Right atrium auricular region (tissue), 2 donors: ENCODE measurements around the gene LRRIQ3. TPM values are rescaled to one million over a fixed set of nuclear protein-coding genes. Genes with fewer than 3 reads are reported as not detected.

Source experiments
- DNase-seq: peaks from one replicate; pipeline ENCODE4 v3.0.0-alpha.2; 2019; ENCODE audit warnings: low spot score
- H3K27ac ChIP-seq, 2 donors: fragments of 200-600 bp; sonication (generic); 1 replicate in 1 of 2; 2 replicates in 1 of 2; pipeline ENCODE4 v1.5.1; 2016 to 2019
- H3K27me3 ChIP-seq, 2 donors: fragments of 200-600 bp; sonication (generic); one replicate each; pipeline versions ENCODE4 v1.5.1 to v1.6.0; 2017 to 2019
- H3K36me3 ChIP-seq: fragments of 200-600 bp; sonication (generic); one replicate; pipeline ENCODE4 v1.5.1; 2016
- H3K4me1 ChIP-seq, 2 donors: fragments of 200-600 bp; sonication (generic); one replicate each; pipeline versions ENCODE4 v1.5.1 to v1.6.0; 2017 to 2019
- H3K4me3 ChIP-seq, 2 donors: fragments of 200-600 bp; sonication (generic); 1 replicate in 1 of 2; 2 replicates in 1 of 2; pipeline ENCODE4 v1.5.1; 2017 to 2019; ENCODE audit warnings: mild to moderate bottlenecking in 1 of 2, moderate library complexity in 1 of 2
- H3K9me3 ChIP-seq, 2 donors: fragments of 200-600 bp; sonication (generic); one replicate each; pipeline ENCODE4 v1.5.1; 2019
- total RNA-seq, 2 donors: library from RNA; depleted of rRNA; stranded (reverse); fragments of >200 nt; gene quantifications; one replicate each; pipeline ENCODE4 v1.1.0, GENCODE V29; 2016
- TF ChIP-seq, protein P1 (sequence below), 2 donors: fragments of 200-600 bp; sonication (generic); IDR thresholded peaks; one replicate each; pipeline ENCODE4 v1.5.1; 2019; ENCODE audit warnings: antibody characterized with exemption in 2 of 2

Gene LRRIQ3
- total RNA-seq, 2 donors from 2014 or later: 0.16 TPM; not detected in 1

DNA sequence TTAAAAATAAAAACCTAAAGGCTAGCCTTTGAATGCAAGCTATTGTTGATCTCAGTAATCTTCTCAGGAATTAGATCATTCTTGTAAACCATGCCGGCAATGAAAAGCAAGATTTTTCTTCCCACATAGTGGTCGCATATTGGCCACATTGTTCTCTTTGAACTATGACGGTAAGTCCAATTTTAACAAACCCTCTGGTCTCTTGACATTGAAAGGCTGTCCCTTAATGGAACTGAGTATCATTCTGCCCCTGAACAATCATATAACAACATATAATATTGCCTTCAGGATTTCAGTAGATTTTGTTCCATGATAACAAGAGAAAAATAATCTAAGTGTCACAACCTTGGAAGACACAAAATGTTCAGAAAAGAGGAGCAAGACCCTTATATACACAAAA is 38.5 kb upstream of the LRRIQ3 start:
- TF ChIP-seq, protein P1, sequence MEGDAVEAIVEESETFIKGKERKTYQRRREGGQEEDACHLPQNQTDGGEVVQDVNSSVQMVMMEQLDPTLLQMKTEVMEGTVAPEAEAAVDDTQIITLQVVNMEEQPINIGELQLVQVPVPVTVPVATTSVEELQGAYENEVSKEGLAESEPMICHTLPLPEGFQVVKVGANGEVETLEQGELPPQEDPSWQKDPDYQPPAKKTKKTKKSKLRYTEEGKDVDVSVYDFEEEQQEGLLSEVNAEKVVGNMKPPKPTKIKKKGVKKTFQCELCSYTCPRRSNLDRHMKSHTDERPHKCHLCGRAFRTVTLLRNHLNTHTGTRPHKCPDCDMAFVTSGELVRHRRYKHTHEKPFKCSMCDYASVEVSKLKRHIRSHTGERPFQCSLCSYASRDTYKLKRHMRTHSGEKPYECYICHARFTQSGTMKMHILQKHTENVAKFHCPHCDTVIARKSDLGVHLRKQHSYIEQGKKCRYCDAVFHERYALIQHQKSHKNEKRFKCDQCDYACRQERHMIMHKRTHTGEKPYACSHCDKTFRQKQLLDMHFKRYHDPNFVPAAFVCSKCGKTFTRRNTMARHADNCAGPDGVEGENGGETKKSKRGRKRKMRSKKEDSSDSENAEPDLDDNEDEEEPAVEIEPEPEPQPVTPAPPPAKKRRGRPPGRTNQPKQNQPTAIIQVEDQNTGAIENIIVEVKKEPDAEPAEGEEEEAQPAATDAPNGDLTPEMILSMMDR (IDR thresholded peaks at IDR 0.05): no peak
- DNase-seq: no peak
- Histone ChIP-seq H3K27me3 (no peaks in the 10 kb centered on the region), H3K4me3 (peak overlapping the region in 1 of 2 donors; percentile 12), H3K27ac (no peak overlapping the region), H3K36me3 (no peaks in the 10 kb centered on the region), H3K9me3 (no peaks in the 10 kb centered on the region), H3K4me1 (no peaks in the 10 kb centered on the region)

DNA sequence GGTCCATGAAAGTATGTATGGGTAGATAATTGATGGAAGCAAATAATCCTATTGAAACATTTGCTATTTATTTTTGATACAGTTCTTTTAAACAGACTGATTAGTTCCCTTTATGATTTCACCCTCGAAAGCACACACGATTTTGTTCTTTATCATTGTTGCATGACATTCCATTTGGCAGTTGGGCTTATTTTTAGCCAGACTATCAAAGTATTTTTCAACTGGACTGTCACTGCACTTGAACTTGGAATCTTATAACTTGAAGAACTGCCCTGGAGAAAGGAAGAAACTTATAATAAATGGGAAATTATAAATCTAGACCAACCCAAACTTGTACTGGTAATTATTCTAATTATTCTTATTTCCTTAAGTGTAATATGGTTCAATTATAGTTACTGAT is 37.2 kb upstream of the LRRIQ3 start, which contains the start of gene TNNI3K:
TSS of gene TNNI3K (plus strand) at position 235 of the 400 bp plus-strand sequence. CDS start at position 300, 65 bp downstream.
- TF ChIP-seq, protein P1 (IDR thresholded peaks at IDR 0.05): no peak
- Histone ChIP-seq H3K27ac (no peak within 1 kb of the TSS), H3K4me3 (peak within 1 kb of the TSS in 1 of 2 donors; percentile 12), H3K9me3 (no peaks in the 10 kb centered on the region), H3K27me3 (no peaks in the 10 kb centered on the region), H3K36me3 (no peaks in the 10 kb centered on the region), H3K4me1 (no peaks in the 10 kb centered on the region)
- no peak for DNase-seq

DNA sequence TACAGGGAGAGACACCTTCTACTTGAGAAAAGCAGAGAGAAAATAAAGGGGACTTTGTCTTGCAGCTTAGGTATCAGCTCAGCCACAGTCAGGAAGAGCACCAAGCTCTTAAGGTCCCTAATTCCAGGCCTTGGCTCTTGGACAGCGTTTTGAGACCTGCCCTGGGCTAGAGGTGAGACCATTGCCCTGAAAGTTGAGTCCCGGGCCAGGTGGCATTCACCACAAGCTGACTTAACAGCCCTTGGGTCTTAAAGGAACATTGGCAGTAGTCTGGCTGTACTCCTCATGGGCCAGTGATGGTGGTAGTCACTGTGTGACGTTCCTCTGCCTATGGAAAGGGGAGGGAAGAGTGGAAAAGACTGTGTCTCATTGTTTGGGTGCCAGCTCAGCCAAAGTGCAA is 25.5 kb upstream of the LRRIQ3 start:
- H3K9me3 ChIP-seq: peaks cover 0 to 10% of the 10 kb centered on the region in 2 donors
- no peaks in the 10 kb centered on the region for H3K27me3 ChIP-seq
- no peak overlapping the region for H3K27ac ChIP-seq
- TF ChIP-seq, protein P1 (IDR thresholded peaks at IDR 0.05): no peak
- no peaks in the 10 kb centered on the region for H3K4me1 ChIP-seq
- DNase-seq: no peak
- no peak overlapping the region for H3K4me3 ChIP-seq
- no peaks in the 10 kb centered on the region for H3K36me3 ChIP-seq

GRCh38 chr1:74222701-74223100 is 24.7 kb upstream of the LRRIQ3 start:
- no peak overlapping the region for H3K27ac ChIP-seq
- TF ChIP-seq, protein P1 (IDR thresholded peaks at IDR 0.05): no peak
- peaks cover 0 to 10% of the 10 kb centered on the region in 2 donors for H3K9me3 ChIP-seq
- no peaks in the 10 kb centered on the region for H3K4me1 ChIP-seq
- H3K27me3 ChIP-seq: no peaks in the 10 kb centered on the region
- no peaks in the 10 kb centered on the region for H3K36me3 ChIP-seq
- no peak for DNase-seq
- H3K4me3 ChIP-seq: no peak overlapping the region

DNA sequence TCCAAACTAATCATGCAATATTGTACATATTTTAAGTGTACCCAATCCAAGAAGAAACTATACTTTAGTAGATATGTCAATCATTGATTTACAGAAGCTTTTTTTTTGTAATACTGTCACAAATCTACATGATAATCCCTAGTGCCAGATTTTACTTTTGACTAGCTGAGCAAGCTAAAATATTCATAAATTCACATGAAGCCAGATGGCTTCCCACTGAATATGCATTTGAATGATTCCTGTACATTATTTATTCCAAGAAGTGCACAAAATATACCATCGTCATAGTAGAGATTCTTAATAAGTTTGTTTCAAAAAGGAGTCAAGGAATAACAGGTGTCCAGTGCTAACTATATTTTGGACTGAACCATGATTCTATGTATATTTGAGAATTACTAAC is 17.3 kb upstream of the LRRIQ3 start:
- DNase-seq: no peak
- no peaks in the 10 kb centered on the region for H3K36me3 ChIP-seq
- H3K27ac ChIP-seq: no peak overlapping the region
- no peaks in the 10 kb centered on the region for H3K4me1 ChIP-seq
- H3K27me3 ChIP-seq: no peaks in the 10 kb centered on the region
- no peaks in the 10 kb centered on the region for H3K9me3 ChIP-seq
- H3K4me3 ChIP-seq: no peak overlapping the region
- TF ChIP-seq, protein P1 (IDR thresholded peaks at IDR 0.05): no peak

- DNase-seq: no peak
- no peaks in the 10 kb centered on the region for H3K27me3 ChIP-seq
- H3K27ac ChIP-seq: no peak overlapping the region
- no peak overlapping the region for H3K4me3 ChIP-seq
- H3K36me3 ChIP-seq: no peaks in the 10 kb centered on the region
- H3K4me1 ChIP-seq: no peaks in the 10 kb centered on the region
- no peaks in the 10 kb centered on the region for H3K9me3 ChIP-seq
- TF ChIP-seq, protein P1 (IDR thresholded peaks at IDR 0.05): no peak
Measured at GRCh38 chr1:74205266-74205665, 7.3 kb upstream of the LRRIQ3 start.
